Neuronal stem cell (in vitro differentiated cells): ENCODE data around the gene ERBIN.
"Not testable (repeated sequence)": the region's sequence is repeated elsewhere in the genome, so short reads cannot be mapped to it uniquely, and the experiment has no call there.

Experiments
- DNase-seq: peaks from one replicate; pipeline ENCODE4 v3.0.0-alpha.2; 2013; ENCODE audit warnings: low spot score
- H2AFZ ChIP-seq: one replicate; pipeline ENCODE4 v1.6.1; 2013; ENCODE audit warnings: mild to moderate bottlenecking, low read length, inconsistent platforms
- H2AK5ac ChIP-seq: 2 replicates; pipeline ENCODE4 v1.6.1; 2013; ENCODE audit warnings: low read depth, mild to moderate bottlenecking, inconsistent platforms, low read length, moderate library complexity, mixed read lengths
- H2BK120ac ChIP-seq: 2 replicates; pipeline ENCODE4 v1.6.1; 2013; ENCODE audit warnings: low read depth, mild to moderate bottlenecking, inconsistent platforms, low read length, moderate library complexity, mixed read lengths
- H2BK12ac ChIP-seq: one replicate; pipeline ENCODE4 v1.6.1; 2013; ENCODE audit warnings: low read length, inconsistent platforms
- H2BK15ac ChIP-seq: 2 replicates; pipeline ENCODE4 v1.6.1; 2013; ENCODE audit warnings: mild to moderate bottlenecking, low read length, inconsistent platforms, mixed read lengths
- H2BK5ac ChIP-seq: one replicate; pipeline ENCODE4 v1.6.1; 2013; ENCODE audit warnings: inconsistent platforms, mild to moderate bottlenecking, low read length, moderate library complexity
- H3K14ac ChIP-seq: one replicate; pipeline ENCODE4 v1.6.1; 2013; ENCODE audit warnings: low read length, inconsistent platforms
- H3K18ac ChIP-seq: 2 replicates; pipeline ENCODE4 v1.6.1; 2013; ENCODE audit warnings: low read length, inconsistent platforms
- H3K23ac ChIP-seq: 2 replicates; pipeline ENCODE4 v1.6.1; 2013; ENCODE audit warnings: low read depth, mild to moderate bottlenecking, mixed read lengths, low read length, inconsistent platforms; ENCODE audit not compliant: poor library complexity
- H3K27ac ChIP-seq: replicated peaks from 3 replicates; pipeline ENCODE4 v1.5.1; 2013; ENCODE audit warnings: low read length, inconsistent platforms
- H3K27me3 ChIP-seq, 3 experiments: 2 replicates each; pipeline ENCODE4 v1.6.1; 2013; ENCODE audit warnings: low read length in 3 of 3, mild to moderate bottlenecking in 2 of 3, inconsistent platforms in 1 of 3, low read depth in 1 of 3, mixed read lengths in 1 of 3, moderate library complexity in 1 of 3; ENCODE audit not compliant: control insufficient read depth in 3 of 3, insufficient read depth in 3 of 3
- H3K36me3 ChIP-seq, 2 donors: replicated peaks in 1 of 2; 2 replicates each; pipeline ENCODE4 v1.6.1; 2013; ENCODE audit warnings: low read length in 2 of 2; ENCODE audit not compliant: control insufficient read depth in 2 of 2, insufficient read depth in 2 of 2
- H3K4ac ChIP-seq: 2 replicates; pipeline ENCODE4 v1.6.1; 2013; ENCODE audit warnings: inconsistent platforms, mild to moderate bottlenecking, low read length, moderate library complexity
- H3K4me1 ChIP-seq, 2 donors: 1 replicate in 1 of 2; 2 replicates in 1 of 2; pipeline ENCODE4 v1.6.1; 2013; ENCODE audit warnings: low read length in 2 of 2, low read depth in 1 of 2; ENCODE audit not compliant: control insufficient read depth in 2 of 2, insufficient read depth in 1 of 2
- H3K4me2 ChIP-seq: one replicate; pipeline ENCODE4 v1.6.1; 2013; ENCODE audit warnings: mild to moderate bottlenecking, low read length, inconsistent platforms; ENCODE audit not compliant: insufficient read depth, poor library complexity, severe bottlenecking
- H3K4me3 ChIP-seq, 2 donors: 2 replicates each; pipeline ENCODE4 v1.5.1; 2013; ENCODE audit warnings: low read length in 2 of 2, mild to moderate bottlenecking in 2 of 2, inconsistent platforms in 1 of 2, moderate library complexity in 1 of 2
- H3K79me1 ChIP-seq: one replicate; pipeline ENCODE4 v1.6.1; 2013; ENCODE audit warnings: low read depth, mild to moderate bottlenecking, inconsistent platforms, low read length, moderate library complexity
- H3K9ac ChIP-seq: one replicate; pipeline ENCODE4 v1.6.1; 2013; ENCODE audit warnings: mild to moderate bottlenecking, low read depth, low read length, inconsistent platforms; ENCODE audit not compliant: poor library complexity
- H3K9me3 ChIP-seq, 2 donors: replicated peaks in 1 of 2; 2 replicates each; pipeline versions ENCODE3 to v1.6.1; 2013; ENCODE audit warnings: low read length in 2 of 2, mild to moderate bottlenecking in 2 of 2, inconsistent platforms in 1 of 2, low read depth in 1 of 2, mixed read lengths in 1 of 2, moderate library complexity in 1 of 2; ENCODE audit not compliant: control insufficient read depth in 2 of 2, insufficient read depth in 1 of 2
- H4K8ac ChIP-seq: one replicate; pipeline ENCODE4 v1.6.1; 2013; ENCODE audit warnings: low read depth, mild to moderate bottlenecking, inconsistent platforms, low read length, moderate library complexity
- H4K91ac ChIP-seq: one replicate; pipeline ENCODE4 v1.6.1; 2013; ENCODE audit warnings: low read length, low read depth, mild to moderate bottlenecking, inconsistent platforms; ENCODE audit not compliant: poor library complexity
- WGBS, 2 donors: extraction: QIAGEN DNeasy Blood & Tissue Kit; methylation state at CpG; one replicate each; pipeline ENCODE4 v1.1.7; 2013; ENCODE audit warnings: missing lambda C conversion rate in 2 of 2, mixed read lengths in 1 of 2; ENCODE audit not compliant: insufficient read length in 2 of 2, insufficient replicate concordance in 1 of 2; ENCODE audit errors: extremely low coverage in 2 of 2; 5-methylcytosine and 5-hydroxymethylcytosine counted together

ERBIN gene

DNA sequence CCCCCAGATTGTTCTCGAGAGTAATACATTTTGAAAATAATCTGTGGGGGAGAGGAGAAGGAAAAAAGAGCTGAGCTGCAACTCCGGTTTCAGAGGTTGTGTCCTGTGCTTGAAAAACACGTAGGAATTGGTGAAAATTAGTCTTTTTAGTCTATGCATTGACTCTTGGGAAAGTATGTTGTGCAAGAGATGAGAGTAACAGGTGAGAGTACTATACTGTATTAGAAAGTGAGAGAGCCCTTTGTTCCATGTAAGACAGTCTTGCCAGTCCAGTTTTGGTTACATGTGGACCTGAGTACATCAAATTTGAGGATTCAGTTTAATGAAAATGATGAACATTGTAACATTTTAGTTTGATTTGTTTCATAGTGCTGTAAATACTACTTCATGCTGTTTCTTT is 27.8 kb downstream of the ERBIN start:
- no peak for DNase-seq
- Histone ChIP-seq H2AFZ (no peak overlapping the region), H2BK15ac (no peak overlapping the region), H3K79me1 (no peaks in the 10 kb centered on the region), H3K27me3 (no peaks in the 10 kb centered on the region), H3K9ac (no peak overlapping the region), H3K4me1 (no peaks in the 10 kb centered on the region), H2AK5ac (no peak overlapping the region), H3K4me3 (no peak overlapping the region), H3K27ac (no peak overlapping the region), H3K4ac (no peak overlapping the region), H3K14ac (no peak overlapping the region), H2BK120ac (no peak overlapping the region), H4K91ac (no peak overlapping the region), H3K18ac (no peak overlapping the region), H2BK12ac (no peak overlapping the region), H4K8ac (no peak overlapping the region), H3K36me3 (peaks cover 0 to 24% of the 10 kb centered on the region in 2 donors), H3K23ac (no peak overlapping the region), H2BK5ac (no peak overlapping the region), H3K4me2 (no peak overlapping the region), H3K9me3 (peaks cover 2 to 33% of the 10 kb centered on the region in 2 donors)
- no CpG with 5 or more reads among the region's 3 CpGs for WGBS, 2 donors

- Histone ChIP-seq H3K18ac (no peak overlapping the region), H2BK15ac (no peak overlapping the region), H3K9me3 (peaks cover 2 to 35% of the 10 kb centered on the region in 2 donors), H3K23ac (no peak overlapping the region), H3K4ac (no peak overlapping the region), H2BK5ac (no peak overlapping the region), H4K8ac (no peak overlapping the region), H3K27ac (no peak overlapping the region), H3K36me3 (peaks cover 0 to 30% of the 10 kb centered on the region in 2 donors), H3K4me3 (no peak overlapping the region), H3K4me1 (no peaks in the 10 kb centered on the region), H2BK12ac (no peak overlapping the region), H2AK5ac (no peak overlapping the region), H3K27me3 (no peaks in the 10 kb centered on the region), H3K4me2 (no peak overlapping the region), H3K14ac (no peak overlapping the region), H3K79me1 (no peaks in the 10 kb centered on the region), H2BK120ac (no peak overlapping the region), H4K91ac (no peak overlapping the region), H2AFZ (no peak overlapping the region), H3K9ac (no peak overlapping the region)
- no CpG with 5 or more reads among the region's 3 CpGs for WGBS, 2 donors
- no peak for DNase-seq
Measured at GRCh38 chr5:65955746-65956145, 29.4 kb downstream of the ERBIN start.

- H3K18ac ChIP-seq, H3K23ac ChIP-seq, DNase-seq, H2BK15ac ChIP-seq, H2AFZ ChIP-seq, H2BK12ac ChIP-seq, H3K14ac ChIP-seq, H3K4me1 ChIP-seq, H3K4me3 ChIP-seq, H3K79me1 ChIP-seq, H2BK120ac ChIP-seq, H3K4ac ChIP-seq, H3K9ac ChIP-seq, H3K27ac ChIP-seq, H3K4me2 ChIP-seq, H4K8ac ChIP-seq, H4K91ac ChIP-seq, H2AK5ac ChIP-seq, H2BK5ac ChIP-seq, H3K27me3 ChIP-seq: not testable (repeated sequence)
- WGBS, 2 donors = no CpG with 5 or more reads among the region's 30 CpGs
- H3K9me3 ChIP-seq = peaks cover 2 to 28% of the 10 kb centered on the region in 2 donors
- H3K36me3 ChIP-seq = peaks cover 0 to 24% of the 10 kb centered on the region in 2 donors
Measured at GRCh38 chr5:65957703-65958102, 31.3 kb downstream of the ERBIN start.

- Histone ChIP-seq H3K27me3 (no peaks in the 10 kb centered on the region), H3K4me1 (no peaks in the 10 kb centered on the region), H3K27ac (no peak overlapping the region), H3K4me3 (no peak overlapping the region), H2BK5ac (no peak overlapping the region), H2AFZ (no peak overlapping the region), H3K9ac (no peak overlapping the region), H3K14ac (no peak overlapping the region), H4K8ac (no peak overlapping the region), H2BK120ac (no peak overlapping the region), H3K79me1 (no peaks in the 10 kb centered on the region), H3K18ac (no peak overlapping the region), H2BK12ac (no peak overlapping the region), H3K4me2 (no peak overlapping the region), H2BK15ac (no peak overlapping the region), H3K36me3 (peaks cover 0 to 32% of the 10 kb centered on the region in 2 donors), H3K9me3 (peaks cover 2 to 27% of the 10 kb centered on the region in 2 donors), H3K23ac (no peak overlapping the region), H3K4ac (no peak overlapping the region), H4K91ac (no peak overlapping the region), H2AK5ac (no peak overlapping the region)
- DNase-seq = no peak
Measured at GRCh38 chr5:65961633-65962032, 35.3 kb downstream of the ERBIN start.
